Mammary epithelial cell (primary cell): ENCODE measurements around the gene MTCH1.
"Not testable (repeated sequence)": the region's sequence is repeated elsewhere in the genome, so short reads cannot be mapped to it uniquely, and the experiment has no call there.

Experiments
- EZH2 ChIP-seq: IDR thresholded peaks from 2 replicates; pipeline ENCODE4 v1.6.1; 2012; ENCODE audit warnings: low read length, inconsistent platforms, borderline replicate concordance
- TF ChIP-seq, protein P1 (sequence below), 2 donors: IDR thresholded peaks in 1 of 2; conservative IDR thresholded peaks in 1 of 2; 2 replicates each; pipeline ENCODE4 v1.5.1; 2011 to 2012; ENCODE audit warnings: inconsistent platforms in 2 of 2, low read length in 2 of 2, mild to moderate bottlenecking in 2 of 2, control low read depth in 1 of 2, low read depth in 1 of 2; ENCODE audit not compliant: insufficient read depth in 1 of 2; ENCODE audit errors: extremely low read depth in 1 of 2

DNA sequence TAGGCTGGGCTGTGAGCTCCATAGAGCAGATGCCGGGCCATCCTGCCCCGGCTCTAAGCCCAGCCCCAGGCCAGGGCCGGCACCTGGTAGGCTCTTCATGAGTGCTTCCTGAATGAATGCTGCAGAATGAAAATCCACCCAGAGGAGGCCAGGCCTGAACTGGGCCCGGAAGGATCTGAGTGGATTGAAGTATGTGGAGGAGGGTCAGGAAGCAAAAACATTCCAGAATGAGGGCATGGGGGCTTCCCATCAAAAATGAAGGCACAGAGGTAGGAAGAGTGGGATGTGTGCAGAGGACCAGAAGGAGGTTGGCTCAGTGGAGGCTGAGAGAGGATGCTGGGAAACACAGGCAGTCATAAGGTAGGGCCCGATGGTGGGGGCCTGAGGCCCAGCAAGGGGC is 47.0 kb downstream of the MTCH1 start:
- TF ChIP-seq, protein P1, sequence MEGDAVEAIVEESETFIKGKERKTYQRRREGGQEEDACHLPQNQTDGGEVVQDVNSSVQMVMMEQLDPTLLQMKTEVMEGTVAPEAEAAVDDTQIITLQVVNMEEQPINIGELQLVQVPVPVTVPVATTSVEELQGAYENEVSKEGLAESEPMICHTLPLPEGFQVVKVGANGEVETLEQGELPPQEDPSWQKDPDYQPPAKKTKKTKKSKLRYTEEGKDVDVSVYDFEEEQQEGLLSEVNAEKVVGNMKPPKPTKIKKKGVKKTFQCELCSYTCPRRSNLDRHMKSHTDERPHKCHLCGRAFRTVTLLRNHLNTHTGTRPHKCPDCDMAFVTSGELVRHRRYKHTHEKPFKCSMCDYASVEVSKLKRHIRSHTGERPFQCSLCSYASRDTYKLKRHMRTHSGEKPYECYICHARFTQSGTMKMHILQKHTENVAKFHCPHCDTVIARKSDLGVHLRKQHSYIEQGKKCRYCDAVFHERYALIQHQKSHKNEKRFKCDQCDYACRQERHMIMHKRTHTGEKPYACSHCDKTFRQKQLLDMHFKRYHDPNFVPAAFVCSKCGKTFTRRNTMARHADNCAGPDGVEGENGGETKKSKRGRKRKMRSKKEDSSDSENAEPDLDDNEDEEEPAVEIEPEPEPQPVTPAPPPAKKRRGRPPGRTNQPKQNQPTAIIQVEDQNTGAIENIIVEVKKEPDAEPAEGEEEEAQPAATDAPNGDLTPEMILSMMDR (conservative IDR thresholded peaks at IDR 0.05 in 1 of 2, IDR thresholded peaks at IDR 0.05 in 1 of 2; ENCODE audit: extremely low read depth in 1 of 2, insufficient read depth in 1 of 2, low read depth in 1 of 2, low read length in 2 of 2) = not testable (repeated sequence)
- not testable (repeated sequence) for TF ChIP-seq EZH2
